ENCODE results near the gene MYO3B. TPM values are rescaled to one million over a fixed set of nuclear protein-coding genes. Genes with fewer than 3 reads are reported as not detected.

Gene MYO3B
- total RNA-seq, 1 experiment from 2014 or later, result 0.63 TPM

DNA sequence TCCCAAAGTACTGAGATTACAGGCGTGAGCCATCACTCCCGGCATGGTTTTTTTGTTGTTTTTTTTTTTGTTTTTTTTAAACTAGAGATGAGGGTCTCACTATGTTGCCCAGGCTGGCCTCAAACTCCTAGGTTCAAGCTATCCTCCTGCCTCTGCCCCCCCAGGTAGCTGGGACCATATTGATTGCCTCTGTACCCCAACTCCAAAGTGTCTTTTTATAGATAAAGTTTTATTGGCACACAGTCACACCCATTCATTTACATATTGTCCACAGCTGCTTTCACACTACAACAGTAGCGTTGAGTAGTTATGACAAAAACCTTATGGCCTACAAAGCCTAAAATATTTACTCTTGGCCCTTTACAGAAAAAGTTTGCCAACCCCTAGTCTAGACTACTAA is 492.0 kb downstream of the MYO3B start:
- no peak overlapping the region for H3K14ac ChIP-seq (ENCODE audit: insufficient read depth, low read length)
- no CpG with 5 or more reads among the region's 3 CpGs for WGBS (ENCODE audit: extremely low coverage, insufficient read length, low lambda C conversion rate)
- no peak overlapping the region for H2BK15ac ChIP-seq (ENCODE audit: low read depth, low read length)

More for the DNA sequence above, 492.0 kb downstream of the MYO3B start:
- Histone ChIP-seq H3K4me2 (ENCODE audit: insufficient read depth, insufficient read length, low read length) (no peak overlapping the region), H3K23ac (ENCODE audit: insufficient read length, low read depth, low read length) (no peak overlapping the region), H3K27ac (ENCODE audit: insufficient read length, low read depth, low read length) (no peak overlapping the region), H4K20me1 (ENCODE audit: control insufficient read depth, insufficient read depth, insufficient read length) (no peaks in the 10 kb centered on the region), H2BK12ac (ENCODE audit: insufficient read length, low read depth, low read length) (no peak overlapping the region), H3K23me2 (ENCODE audit: insufficient read length, low read depth, low read length, poor library complexity, severe bottlenecking) (no peaks in the 10 kb centered on the region), H4K91ac (ENCODE audit: insufficient read length, low read depth, low read length) (no peak overlapping the region), H4K8ac (replicated peaks; ENCODE audit: insufficient read length, low read depth, low read length) (no peak overlapping the region), H2BK5ac (ENCODE audit: insufficient read length, low read length) (no peak overlapping the region), H2AFZ (ENCODE audit: low read length) (no peak overlapping the region), H3K79me2 (ENCODE audit: insufficient read depth, low read length) (no peaks in the 10 kb centered on the region), H2BK20ac (ENCODE audit: low read depth, low read length, poor library complexity, severe bottlenecking) (no peak overlapping the region), H3K9ac (ENCODE audit: extremely low read depth, insufficient read length, low read length) (no peak overlapping the region), H3K9me3 (ENCODE audit: control insufficient read depth, low read depth, low read length) (no peaks in the 10 kb centered on the region), H2AK5ac (ENCODE audit: insufficient read length, low read length) (no peak overlapping the region), H2BK120ac (ENCODE audit: low read depth, low read length, poor library complexity, severe bottlenecking) (no peak overlapping the region), H4K5ac (ENCODE audit: insufficient read length, low read depth, low read length) (no peak overlapping the region), H3K56ac (ENCODE audit: insufficient read length, low read depth, low read length) (no peak overlapping the region), H3K4me1 (ENCODE audit: insufficient read depth, low read length) (no peaks in the 10 kb centered on the region; the same call in 1 of the 2 replicates), H3K18ac (ENCODE audit: insufficient read length, low read depth, low read length) (no peak overlapping the region), H3K4ac (ENCODE audit: low read depth, low read length) (no peak overlapping the region), H3K79me1 (ENCODE audit: insufficient read depth, low read depth, low read length, poor library complexity, severe bottlenecking) (no peaks in the 10 kb centered on the region), H3K27me3 (ENCODE audit: insufficient read depth, low read length) (no peaks in the 10 kb centered on the region), H3T11ph (ENCODE audit: low read length) (no peak overlapping the region)
- TF ChIP-seq CTCF (conservative IDR thresholded peaks at IDR 0.05), result no peak
- H3K36me3 Mint-ChIP-seq (ENCODE audit: insufficient read depth in 1 of 3, low read depth in 3 of 3), result no peaks in the 10 kb centered on the region
- no peak overlapping the region for H3K4me3 Mint-ChIP-seq
- H3K27ac Mint-ChIP-seq, result no peak overlapping the region
- no peaks in the 10 kb centered on the region for H3K9me3 Mint-ChIP-seq
- H3K27me3 Mint-ChIP-seq (ENCODE audit: low read depth), result no peaks in the 10 kb centered on the region
- no peaks in the 10 kb centered on the region for H3K4me1 Mint-ChIP-seq
- no peak for DNase-seq

Data from H9 (cell line).